Measurements from ENCODE around the gene LRCH4. TPM values are rescaled to one million over a fixed set of nuclear protein-coding genes. Genes with fewer than 3 reads are reported as not detected.

The LRCH4 gene
- total RNA-seq, 4 donors from 2014 or later: 16.1 to 53.2 (median 50.0) TPM

- Histone ChIP-seq H3K9me3 (no peaks in the 10 kb centered on the region), H3K36me3 (peaks cover 0 to 2% of the 10 kb centered on the region in 2 donors), H3K4me1 (peaks cover 0 to 46% (median 24%) of the 10 kb centered on the region in 3 donors), H3K4me3 (no peak overlapping the region), H3K27me3 (peaks cover 20% of the 10 kb centered on the region), H3K27ac (no peak overlapping the region)
- ATAC-seq: no peak
- no peak for TF ChIP-seq EP300 (IDR thresholded peaks at IDR 0.05)
- TF ChIP-seq, protein P1, sequence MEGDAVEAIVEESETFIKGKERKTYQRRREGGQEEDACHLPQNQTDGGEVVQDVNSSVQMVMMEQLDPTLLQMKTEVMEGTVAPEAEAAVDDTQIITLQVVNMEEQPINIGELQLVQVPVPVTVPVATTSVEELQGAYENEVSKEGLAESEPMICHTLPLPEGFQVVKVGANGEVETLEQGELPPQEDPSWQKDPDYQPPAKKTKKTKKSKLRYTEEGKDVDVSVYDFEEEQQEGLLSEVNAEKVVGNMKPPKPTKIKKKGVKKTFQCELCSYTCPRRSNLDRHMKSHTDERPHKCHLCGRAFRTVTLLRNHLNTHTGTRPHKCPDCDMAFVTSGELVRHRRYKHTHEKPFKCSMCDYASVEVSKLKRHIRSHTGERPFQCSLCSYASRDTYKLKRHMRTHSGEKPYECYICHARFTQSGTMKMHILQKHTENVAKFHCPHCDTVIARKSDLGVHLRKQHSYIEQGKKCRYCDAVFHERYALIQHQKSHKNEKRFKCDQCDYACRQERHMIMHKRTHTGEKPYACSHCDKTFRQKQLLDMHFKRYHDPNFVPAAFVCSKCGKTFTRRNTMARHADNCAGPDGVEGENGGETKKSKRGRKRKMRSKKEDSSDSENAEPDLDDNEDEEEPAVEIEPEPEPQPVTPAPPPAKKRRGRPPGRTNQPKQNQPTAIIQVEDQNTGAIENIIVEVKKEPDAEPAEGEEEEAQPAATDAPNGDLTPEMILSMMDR (IDR thresholded peaks at IDR 0.05): peak in 2 of 4 experiments; percentile 16 to 28
- no CpG with 5 or more reads among the region's 1 CpG for WGBS, 2 donors (ENCODE audit: low coverage in 1 of 2)
These were observed 2.5 kb upstream of the LRCH4 start for GRCh38 chr7:100588438-100588837.

- peak within 1 kb of the TSS; percentile 88 to 95 (median 94) for H3K27ac ChIP-seq
- H3K4me1 ChIP-seq: peaks cover 0 to 63% (median 35%) of the 10 kb centered on the region in 3 donors
- 0% methylated on average over 1 to 3 of the region's 53 CpGs for WGBS, 2 donors (ENCODE audit: low coverage in 1 of 2)
- H3K27me3 ChIP-seq: peaks cover 10% of the 10 kb centered on the region
- peaks cover 0 to 22% of the 10 kb centered on the region in 2 donors for H3K36me3 ChIP-seq
- peak; percentile 94 for ATAC-seq
- TF ChIP-seq POLR2AphosphoS5 (IDR thresholded peaks at IDR 0.05) (no peak), POLR2A (IDR thresholded peaks at IDR 0.05) (peak in 1 of 2 donors; percentile 27)
- peak within 1 kb of the TSS; percentile 84 to 95 for H3K4me3 ChIP-seq
- no peaks in the 10 kb centered on the region for H3K9me3 ChIP-seq
These were observed 517 bp upstream of the LRCH4 start, which contains the start of gene FBXO24 for GRCh38 chr7:100586266-100587025. TSS of gene FBXO24 (plus strand) at chr7:100586328. CDS start at chr7:100586626, 298 bp downstream.

DNA sequence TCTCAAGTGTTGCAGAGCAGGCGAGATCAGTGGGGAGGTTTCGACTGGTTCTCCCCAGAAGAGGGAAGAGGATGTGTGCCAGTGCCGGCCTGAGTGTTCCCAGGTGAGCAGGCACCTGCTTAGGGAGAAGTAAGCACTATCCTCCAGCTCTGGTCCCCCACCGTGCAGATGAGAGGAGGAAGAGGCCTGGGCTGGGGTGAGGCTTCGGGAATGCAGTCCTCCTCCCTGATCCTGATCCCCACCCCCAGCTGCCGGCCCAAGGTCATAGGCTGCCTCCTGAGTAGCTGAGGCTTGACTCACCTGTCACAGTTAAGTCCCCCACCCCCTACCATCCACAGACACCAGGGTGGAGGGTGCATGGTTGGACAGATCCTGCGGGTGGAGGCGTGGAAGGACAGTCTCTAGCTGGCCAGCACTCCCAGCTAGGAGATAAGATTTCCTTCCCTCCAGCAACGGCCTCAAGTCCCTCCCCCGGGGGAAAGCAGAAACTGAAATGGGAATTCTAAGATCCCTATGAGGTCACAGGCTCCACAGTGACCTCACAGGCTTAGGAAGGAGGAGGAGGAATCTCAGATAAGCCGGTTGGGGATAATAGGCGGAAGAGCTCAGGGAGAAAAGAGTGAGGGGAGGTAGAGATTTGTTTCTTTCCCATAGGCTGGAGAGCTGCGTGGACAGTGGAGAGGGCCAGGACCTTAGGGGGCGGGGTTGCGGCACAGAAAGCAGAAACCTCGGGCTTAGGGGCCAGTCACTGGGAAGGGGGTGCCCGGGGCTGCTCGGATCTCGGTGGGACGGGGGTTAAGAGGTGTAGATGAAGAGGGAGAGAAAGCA, 1.0 kb downstream of the LRCH4 start:
- Histone ChIP-seq H3K27me3 (peaks cover under 1% of the 10 kb centered on the region), H3K4me3 (peak overlapping the region; percentile 80 to 95), H3K9me3 (no peaks in the 10 kb centered on the region), H3K4me1 (peaks cover 0 to 56% (median 35%) of the 10 kb centered on the region in 3 donors), H3K27ac (peak overlapping the region; percentile 88 to 95 (median 94)), H3K36me3 (peaks cover 0 to 37% of the 10 kb centered on the region in 2 donors)
- ATAC-seq: no peak
- TF ChIP-seq POLR2A (IDR thresholded peaks at IDR 0.05): no peak
- 13 to 25% methylated on average over 5 to 12 of the region's 20 CpGs for WGBS, 2 donors (ENCODE audit: low coverage in 1 of 2)

- H3K4me1 ChIP-seq: peaks cover 0 to 51% (median 35%) of the 10 kb centered on the region in 3 donors
- peaks cover 3% of the 10 kb centered on the region for H3K27me3 ChIP-seq
- WGBS, 2 donors (ENCODE audit: low coverage in 1 of 2): 28 to 73% methylated on average over 3 to 8 of the region's 15 CpGs
- no peak for ATAC-seq
- peak overlapping the region in 1 of 2 donors; percentile 80 for H3K4me3 ChIP-seq
- no peaks in the 10 kb centered on the region for H3K9me3 ChIP-seq
- H3K36me3 ChIP-seq: peaks cover 0 to 45% of the 10 kb centered on the region in 2 donors
- no peak for TF ChIP-seq EP300 (IDR thresholded peaks at IDR 0.05)
- no peak for TF ChIP-seq POLR2A (IDR thresholded peaks at IDR 0.05)
- TF ChIP-seq, protein P1 (IDR thresholded peaks at IDR 0.05): no peak
- no peak for TF ChIP-seq POLR2AphosphoS5 (IDR thresholded peaks at IDR 0.05)
- peak overlapping the region in 3 of 4 donors; percentile 92 to 95 (median 95) for H3K27ac ChIP-seq
These were observed 1.8 kb downstream of the LRCH4 start for GRCh38 chr7:100584054-100584682.

DNA sequence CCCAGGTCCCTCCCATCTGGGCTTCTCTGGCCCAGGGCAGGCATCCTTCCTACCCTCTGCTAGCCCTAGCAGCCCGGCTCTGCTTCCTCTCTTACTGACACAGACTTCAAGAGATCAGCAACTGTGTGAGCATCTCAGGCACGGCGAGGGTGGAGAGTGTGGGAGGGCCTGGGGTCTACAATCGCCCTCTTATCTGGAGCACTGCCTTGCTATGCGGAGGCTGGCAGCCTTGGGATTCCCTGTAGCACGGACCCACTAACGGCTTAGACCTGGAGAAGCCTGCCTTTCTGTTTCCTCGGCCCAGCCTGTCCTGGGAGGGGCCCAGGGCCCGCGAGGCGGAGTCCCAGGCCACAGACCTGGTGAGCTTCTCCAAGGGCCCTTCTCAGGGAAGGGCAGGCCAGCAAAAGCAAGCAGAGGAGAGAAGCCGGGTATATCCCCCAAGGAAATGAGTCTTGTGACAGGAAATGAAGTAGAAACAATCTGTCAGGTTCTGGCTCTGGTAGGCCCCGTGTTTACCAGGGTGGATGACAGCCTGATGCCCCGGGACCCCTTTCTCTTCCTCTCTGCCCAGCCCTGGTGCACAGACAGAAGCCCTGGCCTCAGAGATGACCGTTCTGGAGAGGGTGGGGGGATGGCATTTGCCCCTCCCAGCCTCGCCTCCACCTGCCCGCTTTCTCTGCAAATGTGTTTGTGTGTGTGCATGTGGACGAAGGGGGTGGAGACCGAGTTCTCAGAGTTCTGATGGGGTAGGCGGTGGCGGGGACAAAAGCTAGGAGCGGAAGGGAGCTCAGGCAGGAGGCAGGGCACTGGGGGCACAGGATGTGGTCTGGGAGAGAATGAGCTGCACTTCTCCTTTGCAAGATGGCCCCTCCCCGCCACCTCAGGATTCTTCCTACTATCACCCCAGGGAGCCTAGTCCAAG, 2.5 kb downstream of the LRCH4 start:
- 45 to 47% methylated on average over 5 to 7 of the region's 23 CpGs for WGBS, 2 donors (ENCODE audit: low coverage in 1 of 2)
- peak overlapping the region in 1 of 2 donors; percentile 80 for H3K4me3 ChIP-seq
- peak overlapping the region in 3 of 4 donors; percentile 92 to 95 (median 95) for H3K27ac ChIP-seq
- peaks cover 3% of the 10 kb centered on the region for H3K27me3 ChIP-seq
- no peaks in the 10 kb centered on the region for H3K9me3 ChIP-seq
- no peak for TF ChIP-seq POLR2AphosphoS5 (IDR thresholded peaks at IDR 0.05)
- TF ChIP-seq, protein P1 (IDR thresholded peaks at IDR 0.05): no peak
- TF ChIP-seq POLR2A (IDR thresholded peaks at IDR 0.05): no peak
- TF ChIP-seq EP300 (IDR thresholded peaks at IDR 0.05): no peak
- peaks cover 0 to 51% (median 35%) of the 10 kb centered on the region in 3 donors for H3K4me1 ChIP-seq
- peaks cover 0 to 53% of the 10 kb centered on the region in 2 donors for H3K36me3 ChIP-seq
- ATAC-seq: no peak
